NCI-H2196 (cell line): ENCODE results near the gene KANK4.
"Not testable (repeated sequence)": the region's sequence is repeated elsewhere in the genome, so short reads cannot be mapped to it uniquely, and the experiment has no call there.

Experiments used
- DNase-seq: peaks from one replicate; lab custom pipeline; 2025; ENCODE audit not compliant: unreplicated experiment; lab: John Stamatoyannopoulos, UW

KANK4 gene

GRCh38 chr1:62276791-62277190 lies 42.4 kb downstream of the KANK4 start:
- no peak for DNase-seq

GRCh38 chr1:62274496-62275485 lies 44.4 kb downstream of the KANK4 start:
- no peak for DNase-seq

DNA sequence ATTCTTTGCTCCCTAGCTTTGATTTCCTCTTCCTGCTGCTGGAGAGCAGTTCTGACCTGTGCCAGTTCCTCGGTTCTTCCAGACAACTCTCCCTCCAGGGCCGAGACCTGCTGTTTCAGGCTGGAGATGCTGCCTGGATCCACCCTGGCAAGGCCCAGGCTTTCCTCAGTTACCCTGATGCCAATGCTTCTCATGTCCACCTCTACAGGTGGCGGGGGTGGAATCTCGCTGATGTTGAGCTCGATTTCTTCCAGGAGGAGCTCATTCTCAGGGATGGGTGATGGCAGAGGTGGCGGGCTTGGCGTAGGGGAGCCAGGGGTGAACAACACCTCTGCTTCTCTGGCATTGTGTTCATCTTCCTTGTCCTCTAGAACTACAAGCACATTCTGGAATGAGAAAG lies 45.3 kb downstream of the KANK4 start:
- no peak for DNase-seq

DNA sequence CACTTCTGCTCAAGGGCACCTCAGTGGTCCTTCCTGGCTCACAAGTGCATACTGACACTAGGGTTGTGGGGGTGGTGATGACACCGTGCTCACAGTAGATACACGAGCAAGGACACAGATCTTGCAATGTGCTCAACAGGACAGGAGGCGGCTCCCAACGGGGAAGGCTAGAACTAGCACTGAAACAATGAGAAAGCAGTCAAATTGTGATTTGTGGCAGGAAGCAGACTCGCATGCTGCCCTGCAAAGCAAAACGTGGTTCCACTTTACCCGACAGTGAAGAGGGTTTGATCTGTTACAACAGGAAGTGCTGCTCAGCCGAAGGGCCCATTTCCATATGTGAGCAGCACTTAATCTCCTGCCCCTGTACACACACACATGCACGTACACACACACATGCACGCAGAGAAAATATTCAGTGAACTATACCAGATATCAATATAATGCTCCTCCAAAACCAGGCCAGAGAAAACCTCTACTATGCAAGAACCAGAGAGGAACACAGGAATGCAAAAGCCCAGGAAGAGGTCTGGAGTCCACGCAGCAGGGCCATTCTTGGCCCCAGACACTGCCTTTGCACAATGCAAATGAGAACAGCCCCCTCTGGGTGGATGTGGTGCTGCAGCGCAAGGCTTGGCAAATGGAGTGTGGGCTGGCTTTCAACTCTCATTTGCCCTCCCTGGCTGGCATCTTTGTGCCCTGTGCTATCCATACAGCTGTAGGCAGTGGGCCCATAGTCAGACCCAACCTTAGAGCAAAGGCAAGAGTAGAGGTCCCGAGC lies 47.1 kb downstream of the KANK4 start:
- DNase-seq: no peak

DNA sequence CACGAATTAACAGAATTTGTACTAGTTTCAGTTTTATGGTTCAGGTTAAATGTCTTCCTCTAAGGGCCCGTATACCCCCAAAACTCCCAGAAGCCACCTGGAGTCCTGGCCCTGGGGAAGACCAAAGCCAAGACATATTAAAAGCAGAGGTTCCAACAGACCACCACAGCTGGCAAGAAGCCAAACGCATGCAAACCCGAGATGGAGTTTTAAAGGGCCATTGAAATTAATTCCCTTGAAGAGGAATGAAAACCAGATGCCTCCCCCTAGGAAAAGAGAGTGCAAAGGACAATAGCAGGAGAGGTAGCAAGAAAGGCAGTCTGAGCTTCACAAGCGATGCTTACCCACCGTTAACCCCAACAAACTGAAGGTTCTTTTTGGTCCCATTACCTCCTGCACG lies 48.1 kb downstream of the KANK4 start:
- no peak for DNase-seq

- no peak for DNase-seq
Measured at GRCh38 chr1:62269851-62270495, 49.3 kb downstream of the KANK4 start.

DNA sequence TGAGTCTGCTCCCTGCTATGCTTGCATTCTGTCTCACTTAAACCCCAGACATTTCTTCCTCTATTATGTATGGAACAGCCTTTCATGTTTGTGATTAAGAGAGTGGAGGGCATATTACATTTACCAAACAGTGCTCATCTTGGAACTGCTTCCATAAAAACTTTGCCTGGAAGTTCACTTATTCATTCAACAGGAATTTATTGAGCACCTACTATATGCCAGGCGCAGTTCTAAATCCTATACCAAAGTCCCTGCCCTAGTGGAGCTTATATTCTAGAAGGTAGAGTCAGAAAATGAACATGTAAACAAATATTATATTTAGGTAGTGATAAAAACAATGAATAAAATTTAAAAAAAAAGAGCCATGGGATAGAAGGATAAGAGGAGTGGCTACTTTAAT lies 49.8 kb downstream of the KANK4 start:
- no peak for DNase-seq

- no peak for DNase-seq
Measured at GRCh38 chr1:62268315-62268714, 50.9 kb downstream of the KANK4 start.

DNA sequence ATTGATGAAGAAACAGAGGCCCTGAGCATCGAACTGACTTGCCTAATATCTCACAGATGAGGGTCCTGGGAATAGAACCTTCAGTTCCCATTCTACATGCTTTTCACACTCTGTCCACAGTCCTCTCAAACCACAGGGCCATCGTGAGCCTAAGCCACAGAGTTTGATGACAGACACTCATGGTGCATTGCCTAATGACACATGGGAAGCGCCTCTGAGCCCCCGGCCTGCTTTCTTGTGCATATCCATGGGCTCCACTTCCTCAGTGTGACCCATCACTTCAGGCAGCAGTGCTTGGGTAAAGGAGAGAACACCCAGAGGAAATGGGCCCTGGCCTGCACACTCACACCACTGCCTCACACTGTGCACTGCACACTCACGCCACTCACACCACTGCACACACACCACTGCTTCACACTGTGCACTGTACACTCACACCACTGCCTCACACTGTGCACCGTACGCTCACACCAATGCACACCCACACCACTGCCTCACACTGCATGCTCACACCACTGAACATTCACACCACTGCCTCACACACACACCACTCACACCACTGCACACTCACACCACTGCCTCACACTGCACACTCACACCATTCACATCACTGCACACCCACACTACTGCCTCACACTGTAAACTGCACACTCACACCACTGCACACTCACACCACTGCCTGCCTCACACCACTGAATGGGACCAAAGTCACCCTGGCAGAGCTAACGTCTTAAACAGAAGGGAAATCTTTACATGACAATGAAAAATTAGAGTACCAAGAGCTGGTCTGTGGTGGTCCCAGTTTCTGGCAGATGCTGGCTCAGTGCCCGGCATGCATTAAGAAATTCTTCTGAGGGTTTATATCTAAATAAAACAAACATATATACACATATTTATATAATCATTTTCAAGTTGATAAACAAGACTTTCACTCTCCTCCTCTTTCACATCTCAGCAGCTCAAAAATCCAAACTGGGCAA lies 53.0 kb downstream of the KANK4 start:
- no peak for DNase-seq

- DNase-seq: no peak
Measured at GRCh38 chr1:62263814-62264353, 55.4 kb downstream of the KANK4 start.

GRCh38 chr1:62263006-62263813 lies 56.0 kb downstream of the KANK4 start:
- no peak for DNase-seq

- DNase-seq: no peak
Measured at GRCh38 chr1:62260688-62261087, 58.5 kb downstream of the KANK4 start.

DNA sequence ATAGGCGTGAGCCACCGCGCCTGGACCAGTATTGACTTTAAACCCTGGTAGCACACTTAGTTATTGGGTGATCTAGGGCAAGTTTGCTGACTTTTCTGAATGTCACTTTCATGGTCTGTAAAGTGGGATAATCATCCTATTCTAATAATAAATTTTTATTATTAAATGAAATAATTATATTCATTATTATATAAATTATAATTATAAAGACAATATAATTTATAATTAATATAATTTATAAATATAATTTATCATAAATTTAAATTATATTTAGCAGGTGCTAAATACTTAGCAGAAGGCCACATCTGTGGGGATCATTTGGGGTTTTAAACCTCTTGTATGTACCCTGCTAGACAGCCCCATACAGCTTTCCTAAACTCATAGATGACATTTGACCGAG lies 59.7 kb downstream of the KANK4 start:
- DNase-seq: no peak

DNA sequence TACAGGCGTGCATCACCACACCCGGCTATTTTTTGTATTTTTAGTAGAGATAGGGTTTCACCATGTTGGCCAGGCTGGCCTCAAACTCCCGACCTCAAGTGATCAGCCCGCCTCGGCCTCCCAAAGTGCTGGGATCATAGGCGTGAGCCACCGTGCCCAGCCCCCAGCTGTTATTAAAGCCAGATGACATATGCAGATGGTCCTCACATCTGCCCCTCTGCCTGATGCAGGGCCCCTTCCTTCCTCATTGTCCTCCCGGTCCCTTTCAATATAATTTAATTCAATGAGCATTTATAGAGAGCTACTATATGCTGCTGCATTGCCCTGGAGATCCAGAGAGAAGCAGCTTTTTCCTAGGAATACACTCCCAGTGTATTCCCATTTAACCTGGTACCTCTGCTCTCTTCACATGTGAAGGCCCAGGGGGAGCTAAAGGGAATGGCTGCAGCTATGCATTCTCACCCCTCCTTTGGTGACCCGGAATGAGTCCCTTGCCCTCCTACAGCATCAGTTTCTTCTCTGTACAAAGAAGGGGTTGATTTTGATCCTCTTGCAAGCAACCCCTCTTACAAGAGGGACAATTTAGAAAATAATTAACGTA lies 69.0 kb downstream of the KANK4 start:
- DNase-seq: no peak

DNA sequence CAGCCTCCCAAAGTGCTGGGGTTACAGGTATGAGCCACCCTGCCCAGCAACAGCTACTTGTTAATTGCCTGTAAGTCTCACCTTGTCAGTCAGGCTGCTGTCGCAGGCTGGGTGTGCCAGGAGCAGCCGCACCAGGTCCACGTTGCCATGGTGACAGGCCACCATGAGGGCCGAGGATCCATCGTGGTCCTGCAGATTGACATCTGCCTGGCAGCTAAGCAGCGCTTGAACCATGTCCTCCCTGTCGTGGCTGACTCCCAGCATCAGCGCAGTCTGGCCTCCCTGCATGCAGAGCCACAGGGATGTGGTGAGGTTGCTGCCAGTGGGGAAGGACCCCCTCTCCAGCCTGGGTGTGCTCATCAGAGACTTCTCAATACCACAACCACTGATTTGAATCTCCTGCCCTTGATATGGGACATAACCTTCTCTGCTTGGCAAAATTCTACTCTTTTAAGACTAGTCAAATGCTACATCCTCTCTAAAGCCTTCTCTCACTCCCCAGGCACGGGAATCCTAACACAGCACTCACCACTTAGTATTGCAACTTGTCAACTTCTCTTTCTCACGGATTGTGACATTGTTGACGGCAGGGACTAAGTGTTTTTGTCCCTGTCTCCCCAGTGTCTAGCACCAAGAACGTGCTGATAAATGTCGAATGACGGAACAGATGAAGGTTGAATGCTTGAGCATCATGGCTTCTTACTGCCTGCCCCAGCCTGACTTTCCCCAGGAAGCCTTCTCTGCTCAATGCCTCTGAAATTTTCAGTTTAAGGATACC lies 71.7 kb downstream of the KANK4 start:
- DNase-seq: no peak

DNA sequence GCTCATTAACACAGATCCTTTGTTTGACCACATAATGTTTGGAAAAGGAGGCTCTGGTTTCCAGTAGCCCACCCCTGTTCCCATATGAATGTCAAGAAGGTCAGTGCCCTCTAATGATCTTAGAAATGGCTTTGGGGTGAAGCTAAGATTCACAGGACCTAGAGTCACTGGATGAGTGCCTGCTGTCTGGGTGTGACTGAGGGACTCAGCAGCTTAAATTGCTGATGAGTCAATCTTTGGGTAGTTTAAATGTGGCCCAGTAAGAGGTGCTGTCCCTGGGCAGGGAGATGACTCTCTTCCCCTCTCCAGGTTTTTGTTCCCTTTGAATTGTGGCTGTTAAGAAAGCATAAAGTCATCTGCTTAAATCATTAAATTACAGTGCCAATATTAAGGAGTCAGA lies 74.0 kb downstream of the KANK4 start:
- DNase-seq: no peak

DNA sequence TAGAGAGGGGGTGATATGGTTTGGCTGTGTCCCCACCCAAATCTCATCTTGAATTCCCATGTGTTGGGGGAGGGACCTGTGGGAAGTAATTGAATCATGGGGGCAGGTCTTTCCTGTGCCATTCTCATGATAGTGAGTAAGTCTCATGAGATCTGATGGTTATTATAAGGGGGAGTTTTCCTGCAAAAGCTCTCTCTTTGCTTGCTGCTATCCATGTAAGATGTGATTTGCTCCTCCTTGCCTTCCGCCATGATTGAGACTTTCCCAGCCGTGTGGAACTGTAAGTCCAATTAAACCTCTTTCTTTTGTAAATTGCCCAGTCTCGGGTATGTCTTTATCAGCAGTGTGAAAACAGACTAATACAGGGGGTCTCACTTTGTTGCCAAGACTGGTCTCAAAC lies 74.9 kb downstream of the KANK4 start:
- not testable (repeated sequence) for DNase-seq
